ENCODE measurements around the gene BDH1.

The BDH1 gene

GRCh38 chr3:197507081-197507480 lies 48.7 kb downstream of the BDH1 start:
- DNase-seq (ENCODE audit: low read depth in 3 of 3): no peak

GRCh38 chr3:197505796-197506548 lies 49.8 kb downstream of the BDH1 start:
- DNase-seq (ENCODE audit: low read depth in 3 of 3): no peak

GRCh38 chr3:197504641-197505121 lies 51.1 kb downstream of the BDH1 start:
- no peak for DNase-seq (ENCODE audit: low read depth in 3 of 3)

- no peak for DNase-seq (ENCODE audit: low read depth in 3 of 3)
Observed at GRCh38 chr3:197504229-197504628, 51.5 kb downstream of the BDH1 start.

GRCh38 chr3:197503652-197504051 lies 52.1 kb downstream of the BDH1 start:
- no peak for DNase-seq (ENCODE audit: low read depth in 3 of 3)

GRCh38 chr3:197501879-197502620 lies 53.7 kb downstream of the BDH1 start:
- peak in 1 of 3 experiments; percentile 53 for DNase-seq (ENCODE audit: low read depth in 3 of 3)

GRCh38 chr3:197501496-197501878 lies 54.3 kb downstream of the BDH1 start:
- no peak for DNase-seq (ENCODE audit: low read depth in 3 of 3)

- no peak for DNase-seq (ENCODE audit: low read depth in 3 of 3)
Observed at GRCh38 chr3:197500812-197501211, 55.0 kb downstream of the BDH1 start.

GRCh38 chr3:197499427-197499826 lies 56.3 kb downstream of the BDH1 start:
- no peak for DNase-seq (ENCODE audit: low read depth in 3 of 3)

- no peak for DNase-seq (ENCODE audit: low read depth in 3 of 3)
Observed at GRCh38 chr3:197498499-197499241, 57.1 kb downstream of the BDH1 start.

- no peak for DNase-seq (ENCODE audit: low read depth in 3 of 3)
Observed at GRCh38 chr3:197496746-197497125, 59.0 kb downstream of the BDH1 start.

GRCh38 chr3:197495999-197496745 lies 59.6 kb downstream of the BDH1 start:
- DNase-seq (ENCODE audit: low read depth in 3 of 3): no peak

- DNase-seq (ENCODE audit: low read depth in 3 of 3): no peak
Observed at GRCh38 chr3:197495499-197495898, 60.3 kb downstream of the BDH1 start.

GRCh38 chr3:197495059-197495455 lies 60.7 kb downstream of the BDH1 start:
- no peak for DNase-seq (ENCODE audit: low read depth in 3 of 3)

GRCh38 chr3:197494366-197495058 lies 61.3 kb downstream of the BDH1 start:
- no peak for DNase-seq (ENCODE audit: low read depth in 3 of 3)

GRCh38 chr3:197493049-197493448 lies 62.7 kb downstream of the BDH1 start:
- DNase-seq (ENCODE audit: low read depth in 3 of 3): no peak

- DNase-seq (ENCODE audit: low read depth in 3 of 3): no peak
Observed at GRCh38 chr3:197491923-197492664, 63.7 kb downstream of the BDH1 start.

GRCh38 chr3:197491478-197491877 lies 64.3 kb downstream of the BDH1 start:
- DNase-seq (ENCODE audit: low read depth in 3 of 3): no peak

- no peak for DNase-seq (ENCODE audit: low read depth in 3 of 3)
Observed at GRCh38 chr3:197490098-197491058, 65.4 kb downstream of the BDH1 start.

Measured in stimulated activated CD4-positive, alpha-beta T cell treated with anti-CD3 and anti-CD28 coated beads, TNF-alpha, amount 100 ng/mL, for 24 hours (primary cell).